SK-N-MC (cell line): ENCODE data around the gene GLRB.
A peak's percentile ranks its signal among the peaks of the same experiment; 100 is the strongest.

Source experiments
- DNase-seq: peaks from one replicate; pipeline ENCODE4 v3.0.0-alpha.2; 2011; ENCODE audit warnings: low read depth, low spot score
- H3K27ac ChIP-seq: fragments of 200-600 bp; sonication (generic); 2 replicates; pipeline ENCODE4 v1.5.1; 2016; ENCODE audit warnings: mixed run types
- H3K36me3 ChIP-seq: fragments of 200-600 bp; sonication (generic); 2 replicates; pipeline ENCODE4 v1.6.1; 2017; ENCODE audit warnings: antibody characterized with exemption, low read length, mixed read lengths; ENCODE audit not compliant: insufficient read depth
- H3K4me3 ChIP-seq: fragments of 200-600 bp; sonication (generic); 2 replicates; pipeline ENCODE4 v1.5.1; 2016
- H3K9ac ChIP-seq: fragments of 200-600 bp; sonication (generic); 2 replicates; pipeline ENCODE4 v1.8.0; 2017; ENCODE audit warnings: mixed run types, mixed read lengths; ENCODE audit not compliant: insufficient read length
- H3K9me3 ChIP-seq: fragments of 200-600 bp; sonication (generic); 2 replicates; pipeline ENCODE4 v1.6.1; 2017; ENCODE audit warnings: low read depth, mild to moderate bottlenecking, antibody characterized with exemption, low read length, moderate library complexity, mixed read lengths
- EZH2 ChIP-seq: fragments of 200-600 bp; sonication (generic); IDR thresholded peaks from one replicate; pipeline ENCODE4 v1.6.1; 2017; ENCODE audit warnings: antibody characterized with exemption
- FOXP2 ChIP-seq: optimal IDR thresholded peaks from 2 replicates; pipeline ENCODE3; 2011; ENCODE audit warnings: mild to moderate bottlenecking, moderate library complexity; ENCODE audit not compliant: insufficient read depth; ENCODE audit errors: extremely low read length, control extremely low read depth
- POLR2AphosphoS5 ChIP-seq: IDR thresholded peaks from 2 replicates; pipeline ENCODE4 v1.6.1; 2012; ENCODE audit warnings: mild to moderate bottlenecking, low read depth, low read length, borderline replicate concordance

The GLRB gene

DNA sequence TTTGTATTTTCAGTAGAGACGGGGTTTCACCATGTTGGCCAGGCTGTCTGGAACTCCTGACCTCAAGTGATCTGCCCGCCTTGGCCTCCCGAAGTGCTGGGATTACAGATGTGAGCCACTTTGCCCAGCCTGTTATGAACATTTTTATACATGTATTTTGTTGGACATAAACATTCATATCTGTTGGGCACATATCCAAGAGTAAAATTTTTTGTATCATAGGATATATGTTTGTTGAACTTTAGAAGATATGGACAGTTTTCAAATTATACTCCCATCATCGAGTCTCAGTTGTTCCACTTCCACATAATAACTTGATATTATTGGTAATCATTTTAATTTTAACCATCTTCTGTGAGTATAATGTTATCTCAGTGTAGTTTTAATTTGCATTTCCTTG is 23.6 kb downstream of the GLRB start:
- no peak for TF ChIP-seq POLR2AphosphoS5
- TF ChIP-seq FOXP2: no peak
- TF ChIP-seq EZH2: no peak
- H3K4me3 ChIP-seq: no peak overlapping the region
- no peaks in the 10 kb centered on the region for H3K9me3 ChIP-seq
- H3K27ac ChIP-seq: no peak overlapping the region
- DNase-seq: no peak
- no peak overlapping the region for H3K9ac ChIP-seq
- no peaks in the 10 kb centered on the region for H3K36me3 ChIP-seq

DNA sequence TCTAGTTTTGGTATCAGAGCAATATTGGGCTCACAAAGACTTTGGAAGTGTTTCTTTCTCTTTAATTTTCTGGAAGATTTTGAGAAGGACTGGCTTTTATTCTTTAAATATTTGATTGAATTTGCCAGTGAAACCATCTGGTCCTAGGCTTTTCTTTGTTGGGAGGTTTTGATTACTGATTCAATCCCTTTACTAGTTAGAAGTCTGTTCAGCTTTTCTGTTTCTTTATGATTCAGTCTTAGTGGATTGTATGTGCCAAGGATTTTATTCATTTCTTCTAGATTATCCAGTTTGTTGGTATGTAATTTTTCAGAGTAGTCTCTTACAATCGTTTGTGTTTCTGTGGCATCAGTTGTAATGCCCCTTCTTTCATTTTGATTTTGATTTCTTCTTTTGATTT is 28.6 kb downstream of the GLRB start:
- TF ChIP-seq EZH2 (no peak), POLR2AphosphoS5 (no peak), FOXP2 (no peak)
- no peak overlapping the region for H3K9ac ChIP-seq

DNA sequence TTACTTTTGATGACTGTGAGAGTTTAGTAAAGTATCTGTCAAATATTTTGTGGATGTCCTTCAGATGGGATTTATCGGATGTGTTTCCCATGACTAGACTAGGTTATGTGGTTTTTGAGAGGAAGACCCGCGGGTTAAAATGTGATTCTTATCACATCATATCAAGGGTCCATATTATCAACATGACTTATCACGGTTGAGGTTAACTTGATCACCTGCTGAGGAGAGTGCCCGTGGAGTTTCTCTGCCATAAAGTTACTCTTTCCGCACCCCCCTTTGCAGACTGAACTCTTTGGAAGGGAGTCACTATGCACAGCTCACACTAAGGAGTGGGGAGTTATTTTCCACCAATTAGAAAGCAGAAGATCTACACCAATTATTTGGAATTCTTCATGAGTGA is 38.7 kb downstream of the GLRB start:
- Histone ChIP-seq H3K4me3 (no peak overlapping the region), H3K9ac (no peak overlapping the region), H3K36me3 (no peaks in the 10 kb centered on the region), H3K9me3 (no peaks in the 10 kb centered on the region), H3K27ac (no peak overlapping the region)
- no peak for DNase-seq
- no peak for TF ChIP-seq FOXP2
- TF ChIP-seq POLR2AphosphoS5: no peak
- no peak for TF ChIP-seq EZH2

More for the DNA sequence above, 28.6 kb downstream of the GLRB start:
- Histone ChIP-seq H3K9me3 (no peaks in the 10 kb centered on the region), H3K36me3 (no peaks in the 10 kb centered on the region), H3K27ac (no peak overlapping the region), H3K4me3 (no peak overlapping the region)
- no peak for DNase-seq

DNA sequence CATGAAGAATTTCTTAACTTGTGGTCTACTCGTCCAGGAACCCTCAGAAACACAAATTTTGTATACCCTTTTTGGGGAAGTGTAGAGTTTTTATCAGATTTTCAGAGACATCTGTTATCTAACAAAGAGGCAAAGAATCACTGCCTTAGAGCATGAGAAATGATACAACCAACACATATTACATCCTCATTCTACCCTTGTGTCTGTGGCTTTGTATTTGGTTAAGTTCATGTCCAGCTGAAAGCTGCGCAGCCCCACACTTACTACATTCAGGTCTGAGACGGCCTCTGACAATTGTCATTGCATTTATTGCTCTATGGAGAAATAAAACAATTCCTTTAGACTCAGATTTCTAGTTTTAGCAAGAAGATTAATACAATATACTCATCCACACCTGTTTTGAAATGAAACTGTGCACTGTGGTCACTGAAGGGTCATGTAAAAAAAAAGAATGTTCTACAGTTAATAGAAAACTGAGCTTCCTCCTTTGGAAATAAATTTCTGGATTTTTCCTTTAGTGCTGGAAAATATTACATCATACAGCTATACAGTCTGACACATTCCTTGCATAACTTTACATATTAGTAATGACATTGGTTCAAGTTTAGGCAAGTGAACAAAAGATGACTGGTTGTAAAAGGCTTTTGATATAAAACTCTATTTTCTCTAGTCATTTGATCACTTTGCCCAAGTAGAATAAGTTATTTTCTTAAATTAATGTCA is 39.8 kb downstream of the GLRB start:
- H3K36me3 ChIP-seq: no peaks in the 10 kb centered on the region
- H3K27ac ChIP-seq: peak overlapping the region; percentile 88
- H3K4me3 ChIP-seq: peak overlapping the region; percentile 50; the same call in 1 of the 2 replicates
- no peaks in the 10 kb centered on the region for H3K9me3 ChIP-seq
- peak; percentile 45 for DNase-seq
- peak overlapping the region; percentile 64 for H3K9ac ChIP-seq
- no peak for TF ChIP-seq EZH2
- TF ChIP-seq FOXP2: no peak
- TF ChIP-seq POLR2AphosphoS5: no peak

DNA sequence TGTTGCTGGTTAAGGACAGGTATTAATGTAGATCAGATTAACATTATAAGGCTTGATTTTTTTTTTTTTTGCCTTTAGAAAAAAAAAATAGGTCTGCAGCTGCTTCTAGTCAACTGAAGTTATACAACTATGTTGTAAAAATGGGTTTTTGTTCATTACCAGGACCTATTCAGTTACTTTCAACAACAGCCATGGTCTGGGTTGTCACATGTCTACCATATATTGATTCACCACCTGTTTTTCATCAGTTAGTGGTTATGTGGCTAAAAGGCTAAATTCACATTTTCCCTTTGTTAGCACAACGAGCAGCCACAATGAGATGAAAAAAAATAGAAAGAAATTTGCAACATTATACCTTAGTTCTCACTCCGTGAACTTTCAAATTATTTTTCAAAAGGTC is 45.5 kb downstream of the GLRB start:
- Histone ChIP-seq H3K36me3 (no peaks in the 10 kb centered on the region), H3K9ac (no peak overlapping the region), H3K27ac (no peak overlapping the region), H3K9me3 (no peaks in the 10 kb centered on the region), H3K4me3 (no peak overlapping the region)
- TF ChIP-seq POLR2AphosphoS5 (no peak), FOXP2 (no peak), EZH2 (no peak)
- no peak for DNase-seq

DNA sequence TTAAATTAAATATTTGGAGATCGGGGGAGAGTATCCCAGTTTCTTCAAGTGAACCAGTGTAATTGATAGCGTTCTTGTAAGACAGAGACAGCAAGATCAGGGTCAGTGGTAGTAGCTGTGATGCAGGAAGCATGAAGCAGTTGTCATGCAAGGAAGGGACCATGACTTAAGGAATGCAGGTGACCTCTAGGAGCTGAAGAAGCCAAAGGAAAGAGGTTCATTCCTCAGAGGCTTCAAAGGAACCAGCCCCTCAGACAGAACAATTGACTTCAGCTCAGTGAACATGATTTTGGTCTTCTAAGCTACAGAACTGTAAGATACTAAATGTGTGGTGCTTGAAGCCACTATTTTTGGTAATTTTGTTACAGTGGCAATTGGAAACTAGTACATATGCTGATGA is 51.6 kb downstream of the GLRB start:
- Histone ChIP-seq H3K9ac (no peak overlapping the region), H3K36me3 (no peaks in the 10 kb centered on the region), H3K4me3 (no peak overlapping the region), H3K27ac (no peak overlapping the region), H3K9me3 (no peaks in the 10 kb centered on the region)
- DNase-seq: no peak
- no peak for TF ChIP-seq EZH2
- TF ChIP-seq POLR2AphosphoS5: no peak
- no peak for TF ChIP-seq FOXP2

DNA sequence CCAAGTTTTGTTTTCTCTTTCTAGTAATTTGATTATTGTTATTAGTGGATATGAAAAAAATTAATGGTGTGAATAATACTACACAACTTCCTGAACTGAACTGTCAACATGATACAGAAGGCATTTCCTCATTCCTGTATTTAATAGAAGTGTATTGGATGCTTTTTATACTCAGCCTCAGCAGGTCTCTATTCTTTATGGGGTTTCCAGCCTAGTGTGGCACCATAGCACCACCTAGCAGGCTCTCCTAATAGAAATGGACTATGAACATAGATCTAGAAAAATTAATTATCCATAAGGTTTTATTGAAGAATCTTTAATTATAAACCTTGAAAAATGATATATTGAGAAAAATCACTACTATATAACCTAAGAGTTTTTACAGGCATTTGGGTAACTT is 52.4 kb downstream of the GLRB start:
- H3K9ac ChIP-seq: no peak overlapping the region
- no peak for DNase-seq

DNA sequence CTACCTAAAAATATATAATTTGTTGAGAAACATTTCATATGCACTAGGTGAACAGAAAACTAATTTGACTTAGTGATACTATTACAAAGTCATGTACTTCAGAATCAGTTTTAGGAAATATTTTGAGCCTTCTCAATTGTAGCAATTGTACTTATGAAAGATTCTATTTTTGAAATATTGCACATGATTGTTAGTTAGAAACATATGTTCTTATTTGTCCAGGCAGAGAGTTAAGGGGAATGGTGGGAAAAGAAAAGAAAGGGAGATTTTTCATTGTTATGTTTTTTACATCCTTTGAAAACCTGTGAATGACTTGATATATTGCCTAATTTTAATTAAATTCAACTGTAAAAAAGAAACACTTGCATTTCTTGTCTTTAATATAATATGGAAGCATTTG is 66.0 kb downstream of the GLRB start:
- Histone ChIP-seq H3K36me3 (no peaks in the 10 kb centered on the region), H3K4me3 (no peak overlapping the region), H3K9me3 (no peaks in the 10 kb centered on the region), H3K27ac (no peak overlapping the region), H3K9ac (no peak overlapping the region)
- no peak for DNase-seq
- no peak for TF ChIP-seq FOXP2
- no peak for TF ChIP-seq POLR2AphosphoS5
- TF ChIP-seq EZH2: no peak

More for the DNA sequence above, 52.4 kb downstream of the GLRB start:
- no peak for TF ChIP-seq POLR2AphosphoS5
- no peak for TF ChIP-seq EZH2
- no peak for TF ChIP-seq FOXP2
- H3K9me3 ChIP-seq: no peaks in the 10 kb centered on the region
- no peak overlapping the region for H3K27ac ChIP-seq
- no peak overlapping the region for H3K4me3 ChIP-seq
- no peaks in the 10 kb centered on the region for H3K36me3 ChIP-seq

DNA sequence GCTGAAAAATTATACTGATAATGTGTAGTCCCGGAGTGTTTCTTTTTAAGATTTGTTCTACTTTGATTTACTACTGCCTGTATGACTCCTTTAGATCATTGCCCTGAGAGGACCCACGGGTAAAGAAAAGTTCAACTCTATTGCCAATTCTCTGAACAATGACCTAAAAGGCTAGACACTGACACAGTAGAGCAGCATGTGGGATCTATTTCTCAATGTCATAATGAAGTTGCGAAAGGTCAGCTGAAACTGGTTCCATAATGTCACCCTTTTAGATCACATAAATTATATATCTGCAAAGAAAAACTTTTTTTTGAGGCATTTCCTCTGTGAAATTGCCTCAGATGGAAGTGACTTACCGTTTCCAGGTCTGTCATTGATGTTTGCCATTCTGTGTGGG is 67.4 kb downstream of the GLRB start:
- Histone ChIP-seq H3K36me3 (no peaks in the 10 kb centered on the region), H3K9me3 (no peaks in the 10 kb centered on the region), H3K27ac (no peak overlapping the region), H3K9ac (no peak overlapping the region), H3K4me3 (no peak overlapping the region)
- TF ChIP-seq FOXP2 (no peak), POLR2AphosphoS5 (no peak), EZH2 (no peak)
- DNase-seq: no peak
